GM10248 (cell line): ENCODE data around the gene EML6.

Source experiments
- CTCF ChIA-PET: fragments of 300-600 bp; sonication (Branson Sonifier 250); formaldehyde crosslinking; extraction: SDS; loops from one replicate; lab custom pipeline; 2021; ENCODE audit warnings: antibody characterized with exemption; lab: Yijun Ruan, JAX
- POLR2A ChIA-PET: fragments of 350-650 bp; sonication (Branson Sonifier 250); formaldehyde crosslinking; extraction: SDS; loops from one replicate; lab custom pipeline; 2020; ENCODE audit warnings: antibody characterized with exemption; lab: Yijun Ruan, JAX
- DNase-seq: peaks from one replicate; pipeline ENCODE4 v3.0.0; 2012; ENCODE audit errors: extremely low spot score
- TF ChIP-seq, protein P1 (sequence below): IDR thresholded peaks from 2 replicates; pipeline ENCODE4 v1.5.1; 2012; ENCODE audit warnings: mild to moderate bottlenecking, low read depth; ENCODE audit errors: extremely low read depth, missing control alignments, control extremely low read depth

EML6 gene

GRCh38 chr2:54814389-54815147 is 91.1 kb downstream of the EML6 start:
- ChIA-PET CTCF (interaction anchor here (0.9 to 2.0 kb wide), 5 partner anchors 10 to 108 kb away, joined by 3 to 7 read pairs (median 3); no protein-coding TSS in a partner anchor), POLR2A (no interaction called here)
- DNase-seq, result no peak
- TF ChIP-seq, protein P1, sequence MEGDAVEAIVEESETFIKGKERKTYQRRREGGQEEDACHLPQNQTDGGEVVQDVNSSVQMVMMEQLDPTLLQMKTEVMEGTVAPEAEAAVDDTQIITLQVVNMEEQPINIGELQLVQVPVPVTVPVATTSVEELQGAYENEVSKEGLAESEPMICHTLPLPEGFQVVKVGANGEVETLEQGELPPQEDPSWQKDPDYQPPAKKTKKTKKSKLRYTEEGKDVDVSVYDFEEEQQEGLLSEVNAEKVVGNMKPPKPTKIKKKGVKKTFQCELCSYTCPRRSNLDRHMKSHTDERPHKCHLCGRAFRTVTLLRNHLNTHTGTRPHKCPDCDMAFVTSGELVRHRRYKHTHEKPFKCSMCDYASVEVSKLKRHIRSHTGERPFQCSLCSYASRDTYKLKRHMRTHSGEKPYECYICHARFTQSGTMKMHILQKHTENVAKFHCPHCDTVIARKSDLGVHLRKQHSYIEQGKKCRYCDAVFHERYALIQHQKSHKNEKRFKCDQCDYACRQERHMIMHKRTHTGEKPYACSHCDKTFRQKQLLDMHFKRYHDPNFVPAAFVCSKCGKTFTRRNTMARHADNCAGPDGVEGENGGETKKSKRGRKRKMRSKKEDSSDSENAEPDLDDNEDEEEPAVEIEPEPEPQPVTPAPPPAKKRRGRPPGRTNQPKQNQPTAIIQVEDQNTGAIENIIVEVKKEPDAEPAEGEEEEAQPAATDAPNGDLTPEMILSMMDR, result no peak

- ChIA-PET CTCF (interaction anchor here (0.9 to 2.0 kb wide), 5 partner anchors 9 to 108 kb away, joined by 3 to 7 read pairs (median 3); no protein-coding TSS in a partner anchor), POLR2A (no interaction called here)
- TF ChIP-seq, protein P1, result no peak
- DNase-seq, result no peak
Observed at GRCh38 chr2:54815148-54815539, 91.7 kb downstream of the EML6 start.

GRCh38 chr2:54818226-54818625 is 94.8 kb downstream of the EML6 start:
- TF ChIP-seq, protein P1, result no peak
- no peak for DNase-seq
- POLR2A ChIA-PET, result no interaction called here
- CTCF ChIA-PET, result interaction anchor here (1.2 to 3.1 kb wide), 2 partner anchors 10 to 20 kb away, joined by 3 to 17 read pairs; no protein-coding TSS in a partner anchor

DNA sequence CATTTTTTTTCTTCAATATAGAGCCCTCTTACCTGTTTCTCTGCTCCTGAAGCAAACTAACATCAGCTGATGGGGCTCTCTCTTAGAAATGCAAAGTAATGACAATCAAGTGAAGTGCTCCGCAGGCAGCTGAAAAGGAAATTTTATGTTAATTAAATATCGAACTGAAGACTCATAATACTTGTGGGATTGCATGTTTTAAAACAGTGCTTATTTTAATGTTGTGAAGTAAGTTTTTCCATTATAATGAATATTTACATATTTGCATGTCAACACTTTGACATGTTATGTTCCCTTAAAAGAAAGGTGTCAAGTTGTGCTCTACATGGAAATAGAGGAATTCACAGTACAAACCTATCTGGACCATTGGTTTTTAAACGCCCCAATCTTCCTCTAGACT is 97.1 kb downstream of the EML6 start:
- POLR2A ChIA-PET, result no interaction called here
- TF ChIP-seq, protein P1, result no peak
- DNase-seq, result no peak
- CTCF ChIA-PET, result interaction anchor here (1.1 kb wide), 1 partner anchor 8 kb away, joined by 5 read pairs; no protein-coding TSS in a partner anchor

DNA sequence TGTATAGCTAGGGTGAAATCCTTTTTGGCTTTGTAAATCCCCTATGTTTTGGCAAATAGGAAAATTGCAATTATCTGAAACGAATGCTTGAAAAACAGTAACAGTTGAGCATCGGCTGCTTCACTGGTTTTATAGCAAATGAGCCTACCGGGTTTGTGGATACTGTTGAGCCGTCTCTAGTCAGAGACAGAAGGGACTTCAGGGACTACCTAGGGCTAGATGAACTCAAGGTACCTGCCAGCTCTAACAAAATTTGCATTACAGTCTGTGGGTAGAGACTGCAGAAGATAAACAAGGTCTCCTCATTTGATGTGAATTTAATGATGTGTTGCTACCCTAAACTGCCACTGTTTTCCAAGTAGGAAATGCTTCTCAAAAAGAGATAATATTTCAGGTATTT is 101.1 kb downstream of the EML6 start:
- TF ChIP-seq, protein P1, result no peak
- ChIA-PET POLR2A (no interaction called here), CTCF (interaction anchor here (1.7 to 9.9 kb wide), 2 partner anchors 10 to 13 kb away, joined by 7 to 78 read pairs; no protein-coding TSS in a partner anchor)
- DNase-seq, result no peak

- POLR2A ChIA-PET, result no interaction called here
- TF ChIP-seq, protein P1, result no peak
- CTCF ChIA-PET, result interaction anchor here (9.9 kb wide), 1 partner anchor 7 kb away, joined by 78 read pairs; no protein-coding TSS in a partner anchor
- DNase-seq, result no peak
Observed at GRCh38 chr2:54830546-54830945, 107.1 kb downstream of the EML6 start.
